Measurements from ENCODE around the gene LPO.

The LPO gene

DNA sequence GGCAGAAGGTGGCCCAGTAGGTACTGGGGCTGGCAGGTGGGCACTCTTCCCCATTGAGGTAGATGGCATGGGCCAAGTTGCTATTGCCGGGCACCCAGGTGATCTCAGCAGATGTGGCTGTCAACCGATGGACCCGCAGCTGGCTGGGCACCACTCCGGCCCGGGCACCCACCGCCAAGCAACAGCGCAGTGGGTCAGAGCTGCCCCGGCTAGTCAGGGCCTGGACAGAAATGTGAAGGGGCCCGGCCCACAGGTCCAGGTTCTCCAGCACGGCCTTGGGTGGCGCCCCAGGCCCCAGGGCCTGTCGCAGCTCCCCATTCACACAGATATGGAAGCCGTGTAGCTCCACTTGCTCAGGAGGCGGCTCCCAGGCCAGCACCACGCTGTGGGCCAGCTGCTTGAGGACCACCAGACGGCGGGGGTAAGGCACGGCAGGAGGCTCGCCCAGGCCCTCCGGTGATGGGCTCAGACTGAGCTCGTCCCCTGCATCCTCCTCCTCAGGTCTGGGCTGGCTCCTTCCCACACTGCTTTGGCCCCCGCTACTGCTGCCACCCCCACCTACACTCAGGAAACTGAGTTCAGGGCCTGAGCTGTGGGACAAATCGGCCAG, 73.7 kb downstream of the LPO start:
- H3K36me3 ChIP-seq (replicated peaks), result no peaks in the 10 kb centered on the region
- in situ Hi-C loops (cut with HindIII; ENCODE audit: low pct_ligation_motif_present, low sequenced_read_pairs), result no loop called here

DNA sequence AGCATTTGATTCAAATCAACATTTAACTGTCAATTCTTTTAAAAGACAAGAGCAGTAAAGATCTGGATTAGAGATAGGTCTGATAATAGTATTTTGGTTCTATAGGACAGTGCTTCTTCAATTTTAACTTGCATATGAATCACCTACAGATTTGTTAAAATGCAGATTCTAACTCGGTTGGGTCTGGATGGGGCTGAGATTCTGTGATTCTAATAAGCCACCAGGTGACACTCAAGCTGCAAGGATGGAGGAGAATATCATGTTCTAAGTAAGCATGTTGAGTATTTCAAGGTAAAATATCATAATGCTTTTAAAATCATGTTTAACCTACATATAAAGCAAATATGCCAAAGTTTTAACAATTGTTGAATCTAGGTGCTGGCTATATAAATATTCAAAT, 74.4 kb downstream of the LPO start:
- H3K4me3 ChIP-seq (ENCODE audit: low read depth, low read length), result no peak overlapping the region
- in situ Hi-C loops (cut with HindIII; ENCODE audit: low pct_ligation_motif_present, low sequenced_read_pairs), result no loop called here
- TF ChIP-seq, protein P1, sequence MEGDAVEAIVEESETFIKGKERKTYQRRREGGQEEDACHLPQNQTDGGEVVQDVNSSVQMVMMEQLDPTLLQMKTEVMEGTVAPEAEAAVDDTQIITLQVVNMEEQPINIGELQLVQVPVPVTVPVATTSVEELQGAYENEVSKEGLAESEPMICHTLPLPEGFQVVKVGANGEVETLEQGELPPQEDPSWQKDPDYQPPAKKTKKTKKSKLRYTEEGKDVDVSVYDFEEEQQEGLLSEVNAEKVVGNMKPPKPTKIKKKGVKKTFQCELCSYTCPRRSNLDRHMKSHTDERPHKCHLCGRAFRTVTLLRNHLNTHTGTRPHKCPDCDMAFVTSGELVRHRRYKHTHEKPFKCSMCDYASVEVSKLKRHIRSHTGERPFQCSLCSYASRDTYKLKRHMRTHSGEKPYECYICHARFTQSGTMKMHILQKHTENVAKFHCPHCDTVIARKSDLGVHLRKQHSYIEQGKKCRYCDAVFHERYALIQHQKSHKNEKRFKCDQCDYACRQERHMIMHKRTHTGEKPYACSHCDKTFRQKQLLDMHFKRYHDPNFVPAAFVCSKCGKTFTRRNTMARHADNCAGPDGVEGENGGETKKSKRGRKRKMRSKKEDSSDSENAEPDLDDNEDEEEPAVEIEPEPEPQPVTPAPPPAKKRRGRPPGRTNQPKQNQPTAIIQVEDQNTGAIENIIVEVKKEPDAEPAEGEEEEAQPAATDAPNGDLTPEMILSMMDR (IDR thresholded peaks at IDR 0.05; ENCODE audit: low read depth, low read length, missing control alignments), result no peak
- H3K27me3 ChIP-seq (replicated peaks), result no peaks in the 10 kb centered on the region
- no peak overlapping the region for H3K27ac ChIP-seq
- no peak for DNase-seq
- H3K36me3 ChIP-seq (replicated peaks), result no peaks in the 10 kb centered on the region

More for the DNA sequence above, 73.7 kb downstream of the LPO start:
- TF ChIP-seq, protein P1 (IDR thresholded peaks at IDR 0.05; ENCODE audit: low read depth, low read length, missing control alignments), result no peak
- DNase-seq, result no peak
- H3K4me3 ChIP-seq (ENCODE audit: low read depth, low read length), result no peak overlapping the region
- H3K27ac ChIP-seq, result no peak overlapping the region
- no peaks in the 10 kb centered on the region for H3K27me3 ChIP-seq (replicated peaks)

DNA sequence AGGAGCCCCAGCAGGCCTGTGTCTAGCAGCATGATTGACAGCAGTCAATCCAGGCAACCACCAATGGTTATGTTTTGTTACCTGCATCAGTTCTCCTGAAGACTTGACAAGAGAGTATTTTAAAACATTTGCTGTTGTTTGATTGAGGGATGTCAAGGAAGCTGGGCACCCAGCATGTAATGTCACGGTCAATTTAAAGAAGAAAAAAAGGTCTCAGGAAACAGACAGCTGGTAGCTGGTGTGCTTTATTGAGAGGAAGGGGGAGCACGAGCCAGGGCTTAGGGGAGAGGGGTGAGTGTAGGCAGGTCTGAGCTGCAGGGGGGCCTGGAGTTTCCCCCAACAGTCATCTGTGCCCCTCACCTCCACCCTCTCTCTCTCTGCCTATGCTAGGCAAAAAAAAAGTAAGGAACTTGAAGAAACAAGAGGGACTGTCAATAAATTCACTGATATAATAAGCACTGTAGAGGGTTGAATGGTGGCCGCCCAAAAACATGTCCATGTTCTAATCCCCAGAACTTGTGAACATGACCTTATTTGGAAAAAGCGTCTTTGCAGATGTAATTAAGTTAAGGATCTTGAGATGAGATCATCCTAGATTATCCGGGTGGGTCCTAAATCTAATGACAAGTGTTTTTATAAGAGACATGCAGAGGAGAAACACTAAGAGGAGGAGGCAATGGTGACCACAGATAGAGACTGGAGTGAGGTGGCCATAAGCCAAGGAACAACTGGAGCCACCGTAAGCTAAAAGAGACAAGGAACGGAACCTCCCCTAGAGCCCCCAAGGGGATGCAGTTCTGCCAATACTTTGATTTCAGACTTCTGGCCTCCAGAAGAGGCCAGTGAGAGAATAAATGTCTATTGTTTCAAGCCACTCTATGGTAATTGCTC, 75.7 kb downstream of the LPO start:
- Histone ChIP-seq H3K27ac (no peak overlapping the region), H3K4me3 (ENCODE audit: low read depth, low read length) (no peak overlapping the region), H3K27me3 (replicated peaks) (no peaks in the 10 kb centered on the region), H3K36me3 (replicated peaks) (no peaks in the 10 kb centered on the region)
- in situ Hi-C loops (cut with HindIII; ENCODE audit: low pct_ligation_motif_present, low sequenced_read_pairs), result no loop called here
- TF ChIP-seq, protein P1 (IDR thresholded peaks at IDR 0.05; ENCODE audit: low read depth, low read length, missing control alignments), result no peak
- no peak for DNase-seq

DNA sequence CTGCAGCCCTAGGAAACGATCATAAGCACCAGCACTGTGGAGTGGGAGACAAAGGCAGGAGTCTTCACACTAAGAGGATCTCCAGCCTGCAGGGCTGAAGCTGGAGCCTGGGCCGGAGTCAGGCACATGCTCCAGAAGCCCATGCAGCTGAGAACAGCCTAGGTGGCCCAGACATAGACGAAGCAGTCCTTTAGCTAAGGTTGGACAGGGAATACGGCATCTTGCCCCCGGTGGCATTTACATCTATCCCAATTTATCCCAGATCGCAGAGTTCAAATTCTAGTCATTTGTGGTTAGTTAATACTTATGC, 76.3 kb downstream of the LPO start:
- TF ChIP-seq, protein P1 (IDR thresholded peaks at IDR 0.05; ENCODE audit: low read depth, low read length, missing control alignments), result no peak
- H3K36me3 ChIP-seq (replicated peaks), result no peaks in the 10 kb centered on the region
- no peaks in the 10 kb centered on the region for H3K27me3 ChIP-seq (replicated peaks)
- H3K4me3 ChIP-seq (ENCODE audit: low read depth, low read length), result no peak overlapping the region
- no peak overlapping the region for H3K27ac ChIP-seq
- DNase-seq, result no peak
- in situ Hi-C loops (cut with HindIII; ENCODE audit: low pct_ligation_motif_present, low sequenced_read_pairs), result no loop called here

DNA sequence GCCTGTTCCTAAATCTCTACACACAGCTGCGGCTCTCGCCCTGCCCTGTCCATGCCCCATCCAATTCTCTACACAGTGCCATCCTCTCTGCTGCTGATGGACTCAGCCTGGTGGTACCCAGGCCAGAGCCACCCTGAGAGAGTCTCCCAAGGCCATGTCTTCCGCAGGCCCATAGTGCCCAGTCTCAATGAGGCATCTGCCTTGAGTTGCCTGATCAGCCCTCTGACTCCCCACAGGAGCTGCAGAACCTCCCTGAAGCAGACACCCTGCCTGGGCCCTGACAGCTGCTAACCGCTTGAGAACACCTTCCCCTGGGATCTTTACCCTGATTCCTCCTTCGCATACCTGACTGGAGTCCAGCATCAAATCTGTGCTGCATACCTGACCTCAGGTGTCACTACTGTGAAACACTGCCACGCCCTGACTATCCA, 76.9 kb downstream of the LPO start:
- H3K36me3 ChIP-seq (replicated peaks), result no peaks in the 10 kb centered on the region
- H3K27ac ChIP-seq, result no peak overlapping the region
- TF ChIP-seq, protein P1 (IDR thresholded peaks at IDR 0.05; ENCODE audit: low read depth, low read length, missing control alignments), result no peak
- no peaks in the 10 kb centered on the region for H3K27me3 ChIP-seq (replicated peaks)
- no peak overlapping the region for H3K4me3 ChIP-seq (ENCODE audit: low read depth, low read length)
- in situ Hi-C loops (cut with HindIII; ENCODE audit: low pct_ligation_motif_present, low sequenced_read_pairs), result no loop called here
- DNase-seq, result no peak
